ENCODE results near the gene TTC4. TPM values are rescaled to one million over a fixed set of nuclear protein-coding genes. Genes with fewer than 3 reads are reported as not detected.

Gene TTC4
- total RNA-seq, 1 experiment from 2014 or later: 30.8 TPM

DNA sequence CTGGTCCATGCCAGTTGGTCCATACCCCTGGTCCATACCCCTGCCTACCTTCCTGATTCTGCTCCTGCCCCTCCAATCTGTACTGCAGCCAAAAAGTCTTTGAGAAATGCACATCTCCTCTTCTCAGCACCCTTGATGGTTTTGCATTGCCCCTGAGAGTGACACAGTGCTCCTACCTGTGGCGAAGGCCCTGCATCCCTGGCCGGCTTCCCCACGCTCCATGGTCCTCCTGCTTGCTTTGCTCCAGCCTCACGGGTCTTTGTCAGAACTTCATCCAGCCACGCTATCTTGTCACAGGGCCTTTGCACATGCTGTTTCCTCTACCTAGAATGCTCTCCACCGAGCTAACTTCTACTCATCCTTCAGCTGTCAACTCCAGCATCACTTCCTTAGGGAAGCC lies 32.2 kb upstream of the TTC4 start:
- Histone ChIP-seq H3K27me3 (ENCODE audit: insufficient read depth, low read length) (no peaks in the 10 kb centered on the region), H3K9me3 (ENCODE audit: control insufficient read depth, low read depth, low read length) (no peaks in the 10 kb centered on the region), H2AFZ (ENCODE audit: low read length) (no peak overlapping the region), H4K91ac (ENCODE audit: insufficient read length, low read depth, low read length) (no peak overlapping the region), H3K79me1 (ENCODE audit: insufficient read depth, low read depth, low read length, poor library complexity, severe bottlenecking) (no peaks in the 10 kb centered on the region), H3K4me2 (ENCODE audit: insufficient read depth, insufficient read length, low read length) (no peak overlapping the region), H2BK120ac (ENCODE audit: low read depth, low read length, poor library complexity, severe bottlenecking) (no peak overlapping the region), H3K9ac (ENCODE audit: extremely low read depth, insufficient read length, low read length) (no peak overlapping the region), H3K18ac (ENCODE audit: insufficient read length, low read depth, low read length) (no peak overlapping the region), H3K4ac (ENCODE audit: low read depth, low read length) (no peak overlapping the region), H4K5ac (ENCODE audit: insufficient read length, low read depth, low read length) (no peak overlapping the region), H3K4me1 (ENCODE audit: insufficient read depth, low read length) (no peaks in the 10 kb centered on the region), H3K79me2 (ENCODE audit: insufficient read depth, low read length) (no peaks in the 10 kb centered on the region), H3K27ac (ENCODE audit: insufficient read length, low read depth, low read length) (no peak overlapping the region), H2AK5ac (ENCODE audit: insufficient read length, low read length) (no peak overlapping the region), H3K23ac (ENCODE audit: insufficient read length, low read depth, low read length) (no peak overlapping the region), H3K14ac (ENCODE audit: insufficient read depth, low read length) (no peak overlapping the region), H3K56ac (ENCODE audit: insufficient read length, low read depth, low read length) (no peak overlapping the region), H2BK20ac (ENCODE audit: low read depth, low read length, poor library complexity, severe bottlenecking) (no peak overlapping the region), H3T11ph (ENCODE audit: low read length) (no peak overlapping the region), H3K23me2 (ENCODE audit: insufficient read length, low read depth, low read length, poor library complexity, severe bottlenecking) (peaks cover 4% of the 10 kb centered on the region), H2BK15ac (ENCODE audit: low read depth, low read length) (no peak overlapping the region), H4K8ac (replicated peaks; ENCODE audit: insufficient read length, low read depth, low read length) (no peak overlapping the region), H2BK5ac (ENCODE audit: insufficient read length, low read length) (no peak overlapping the region), H4K20me1 (ENCODE audit: control insufficient read depth, insufficient read depth, insufficient read length) (no peaks in the 10 kb centered on the region), H2BK12ac (ENCODE audit: insufficient read length, low read depth, low read length) (no peak overlapping the region)
- Mint-ChIP-seq H3K27me3 (ENCODE audit: low read depth) (peaks cover 2% of the 10 kb centered on the region), H3K36me3 (ENCODE audit: insufficient read depth in 1 of 3, low read depth in 3 of 3) (no peaks in the 10 kb centered on the region), H3K27ac (no peak overlapping the region; a peak in 1 of 7 replicates), H3K9me3 (no peaks in the 10 kb centered on the region; a peak in 1 of 5 replicates), H3K4me1 (peaks cover 5 to 18% of the 10 kb centered on the region in 2 experiments), H3K4me3 (no peak overlapping the region)
- no CpG with 5 or more reads among the region's 6 CpGs for WGBS (ENCODE audit: extremely low coverage, insufficient read length, low lambda C conversion rate)
- DNase-seq: no peak
- TF ChIP-seq, protein P1, sequence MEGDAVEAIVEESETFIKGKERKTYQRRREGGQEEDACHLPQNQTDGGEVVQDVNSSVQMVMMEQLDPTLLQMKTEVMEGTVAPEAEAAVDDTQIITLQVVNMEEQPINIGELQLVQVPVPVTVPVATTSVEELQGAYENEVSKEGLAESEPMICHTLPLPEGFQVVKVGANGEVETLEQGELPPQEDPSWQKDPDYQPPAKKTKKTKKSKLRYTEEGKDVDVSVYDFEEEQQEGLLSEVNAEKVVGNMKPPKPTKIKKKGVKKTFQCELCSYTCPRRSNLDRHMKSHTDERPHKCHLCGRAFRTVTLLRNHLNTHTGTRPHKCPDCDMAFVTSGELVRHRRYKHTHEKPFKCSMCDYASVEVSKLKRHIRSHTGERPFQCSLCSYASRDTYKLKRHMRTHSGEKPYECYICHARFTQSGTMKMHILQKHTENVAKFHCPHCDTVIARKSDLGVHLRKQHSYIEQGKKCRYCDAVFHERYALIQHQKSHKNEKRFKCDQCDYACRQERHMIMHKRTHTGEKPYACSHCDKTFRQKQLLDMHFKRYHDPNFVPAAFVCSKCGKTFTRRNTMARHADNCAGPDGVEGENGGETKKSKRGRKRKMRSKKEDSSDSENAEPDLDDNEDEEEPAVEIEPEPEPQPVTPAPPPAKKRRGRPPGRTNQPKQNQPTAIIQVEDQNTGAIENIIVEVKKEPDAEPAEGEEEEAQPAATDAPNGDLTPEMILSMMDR (conservative IDR thresholded peaks at IDR 0.05): no peak
